Activated naive CD8-positive, alpha-beta T cell treated with anti-CD3 and anti-CD28 coated beads, Interleukin-2, amount 50 U/mL, for 24 hours (primary cell): Measurements from ENCODE around the gene PLCB1.

Experiments used
- ATAC-seq: fragments of 150-1000 bp; cut with Tn5 transposase; one replicate; pipeline ENCODE4 v1.10.0; 2021
- DNase-seq: peaks from one replicate; pipeline ENCODE4 v3.0.0; 2021
- H3K27ac Mint-ChIP-seq: one replicate; pipeline ENCODE4 v1.8.0; 2021; ENCODE audit warnings: mild to moderate bottlenecking, mixed read lengths
- H3K27me3 Mint-ChIP-seq: one replicate; pipeline ENCODE4 v1.8.0; 2021; ENCODE audit warnings: mixed read lengths
- H3K36me3 Mint-ChIP-seq: one replicate; pipeline ENCODE4 v1.8.0; 2021; ENCODE audit warnings: low read depth, mixed read lengths
- H3K4me1 Mint-ChIP-seq: one replicate; pipeline ENCODE4 v1.8.0; 2021; ENCODE audit warnings: mixed read lengths
- H3K4me3 Mint-ChIP-seq: one replicate; pipeline ENCODE4 v1.8.0; 2021; ENCODE audit warnings: mild to moderate bottlenecking, moderate library complexity, mixed read lengths
- H3K9me3 Mint-ChIP-seq: one replicate; pipeline ENCODE4 v1.8.0; 2021; ENCODE audit warnings: mixed read lengths

The PLCB1 gene

DNA sequence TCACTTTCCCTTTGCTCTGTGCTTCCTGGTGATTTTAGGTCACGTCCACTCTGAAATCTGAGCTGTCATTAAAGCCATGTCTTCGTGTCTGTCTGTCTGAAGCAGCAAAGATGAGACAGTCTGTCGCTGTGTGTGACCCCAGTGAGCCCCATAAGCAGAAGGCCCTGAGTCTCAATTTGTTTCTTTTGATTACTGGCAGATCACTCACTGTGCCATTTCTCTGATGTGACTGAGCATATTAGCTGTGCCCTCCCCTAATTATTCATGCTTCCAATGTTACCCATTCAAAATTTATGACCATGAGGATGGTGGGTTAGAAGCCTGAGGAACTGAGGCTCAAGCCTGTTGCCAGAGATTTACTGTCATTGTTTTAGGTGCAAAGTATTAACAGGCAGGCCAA lies 117.6 kb downstream of the PLCB1 start:
- no peaks in the 10 kb centered on the region for H3K36me3 Mint-ChIP-seq
- no peaks in the 10 kb centered on the region for H3K27me3 Mint-ChIP-seq
- no peak overlapping the region for H3K27ac Mint-ChIP-seq
- peaks cover 9% of the 10 kb centered on the region for H3K4me1 Mint-ChIP-seq
- no peak overlapping the region for H3K4me3 Mint-ChIP-seq
- ATAC-seq (no peak), DNase-seq (no peak)
- H3K9me3 Mint-ChIP-seq: no peaks in the 10 kb centered on the region

DNA sequence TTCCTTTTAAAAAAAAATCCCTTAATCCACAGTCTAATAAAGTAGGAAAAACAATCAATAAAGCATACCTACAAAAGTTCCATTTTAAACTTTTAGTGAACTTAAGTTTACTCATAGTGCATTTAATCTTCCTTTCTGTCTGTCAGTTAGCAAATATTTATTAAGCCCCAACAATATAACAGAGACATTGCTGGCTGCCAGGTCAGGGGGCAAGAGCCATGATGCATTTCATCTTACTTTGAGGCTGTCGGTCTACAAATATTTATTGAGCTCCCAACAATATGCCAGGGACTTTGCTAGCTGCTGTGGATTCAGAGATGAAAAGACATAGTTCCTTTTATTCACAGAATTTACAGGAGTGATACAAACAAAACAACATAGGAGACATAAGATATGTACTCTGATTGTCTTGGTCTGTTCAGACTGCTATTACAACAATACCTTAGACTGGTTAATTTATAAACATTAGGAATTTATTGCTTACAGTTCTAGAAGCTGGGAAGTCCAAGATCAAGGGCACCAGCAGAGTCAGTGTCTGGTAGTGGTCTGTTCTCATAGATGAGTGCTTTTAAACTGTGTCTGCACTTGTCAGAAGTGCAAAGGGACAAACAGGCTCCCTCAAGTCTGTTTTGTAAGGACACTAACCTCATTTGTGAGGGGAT lies 118.6 kb downstream of the PLCB1 start:
- ATAC-seq (no peak), DNase-seq (no peak)
- no peak overlapping the region for H3K27ac Mint-ChIP-seq
- H3K36me3 Mint-ChIP-seq: no peaks in the 10 kb centered on the region
- no peak overlapping the region for H3K4me3 Mint-ChIP-seq
- H3K27me3 Mint-ChIP-seq: no peaks in the 10 kb centered on the region
- peaks cover 9% of the 10 kb centered on the region for H3K4me1 Mint-ChIP-seq
- H3K9me3 Mint-ChIP-seq: no peaks in the 10 kb centered on the region

GRCh38 chr20:8251201-8251575 lies 119.1 kb downstream of the PLCB1 start:
- peaks cover 9% of the 10 kb centered on the region for H3K4me1 Mint-ChIP-seq
- H3K27ac Mint-ChIP-seq: no peak overlapping the region
- no peak overlapping the region for H3K4me3 Mint-ChIP-seq
- H3K9me3 Mint-ChIP-seq: no peaks in the 10 kb centered on the region
- no peaks in the 10 kb centered on the region for H3K36me3 Mint-ChIP-seq
- DNase-seq (no peak), ATAC-seq (no peak)
- no peaks in the 10 kb centered on the region for H3K27me3 Mint-ChIP-seq

DNA sequence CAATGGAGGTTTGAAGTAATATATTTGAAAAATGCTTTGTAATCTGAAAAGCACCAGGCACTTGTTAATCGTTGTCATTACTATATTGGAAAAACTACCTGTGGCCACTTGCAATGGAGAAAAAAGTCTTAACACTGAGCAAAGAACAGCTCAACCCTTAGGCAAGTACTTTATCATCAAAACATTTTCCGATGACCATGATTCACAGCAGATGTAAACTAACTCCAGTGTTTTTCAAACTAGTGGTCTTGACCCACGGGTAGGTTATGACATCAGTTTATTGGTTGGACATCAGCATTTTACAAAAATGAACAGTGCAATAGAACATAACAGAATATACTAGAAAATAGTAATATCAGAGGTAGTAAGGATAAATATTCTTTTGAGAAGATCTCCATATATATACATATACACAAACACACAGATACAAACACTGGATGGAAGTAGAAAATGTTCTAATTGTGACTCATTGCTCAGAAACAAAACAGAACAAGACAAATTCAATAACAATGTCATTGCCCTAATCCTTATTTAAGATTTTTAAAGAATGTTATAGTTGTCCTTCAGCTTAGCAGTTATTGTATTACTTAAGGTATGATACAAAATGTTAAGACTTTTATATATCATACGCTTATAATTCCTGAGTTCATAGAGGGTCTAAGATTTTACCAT lies 123.0 kb downstream of the PLCB1 start:
- no peaks in the 10 kb centered on the region for H3K27me3 Mint-ChIP-seq
- no peaks in the 10 kb centered on the region for H3K36me3 Mint-ChIP-seq
- no peak overlapping the region for H3K27ac Mint-ChIP-seq
- H3K9me3 Mint-ChIP-seq: no peaks in the 10 kb centered on the region
- no peaks in the 10 kb centered on the region for H3K4me1 Mint-ChIP-seq
- DNase-seq (no peak), ATAC-seq (no peak)
- no peak overlapping the region for H3K4me3 Mint-ChIP-seq

DNA sequence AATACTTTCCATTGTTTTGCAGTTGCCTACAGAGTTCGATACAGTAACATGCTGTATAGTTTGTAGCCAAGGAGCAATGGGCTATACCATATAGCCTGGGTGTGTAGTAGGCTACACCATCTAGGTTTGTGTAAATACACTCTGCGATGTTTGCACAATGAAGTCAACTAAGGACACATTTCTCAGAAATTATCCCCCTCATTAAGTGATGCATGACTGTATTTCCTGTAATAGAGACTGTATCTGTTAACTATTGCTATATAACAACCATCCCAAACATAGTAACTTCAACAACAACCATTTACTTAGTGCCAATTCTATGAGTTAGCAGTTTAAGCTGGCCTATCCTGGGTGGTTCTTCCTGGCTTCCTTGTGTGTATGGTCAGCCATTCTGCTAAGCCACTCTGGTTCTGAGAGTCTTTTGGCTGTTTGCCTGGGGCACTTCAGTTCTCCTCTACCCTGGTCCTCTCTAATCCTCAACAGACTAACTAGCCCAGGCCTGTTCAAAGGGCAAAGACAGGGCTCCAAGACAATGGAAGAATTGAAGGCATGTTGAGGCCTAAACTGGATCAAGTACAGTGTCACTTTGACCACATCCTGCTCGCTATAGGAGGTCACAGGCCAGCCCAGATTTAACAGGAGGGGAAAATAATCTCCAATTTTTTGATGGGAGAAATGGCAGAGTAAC lies 124.0 kb downstream of the PLCB1 start:
- no peak for ATAC-seq
- Mint-ChIP-seq H3K27ac (no peak overlapping the region), H3K4me3 (no peak overlapping the region), H3K4me1 (no peaks in the 10 kb centered on the region), H3K9me3 (no peaks in the 10 kb centered on the region), H3K27me3 (no peaks in the 10 kb centered on the region), H3K36me3 (no peaks in the 10 kb centered on the region)
- DNase-seq: no peak

- ATAC-seq: no peak
- Mint-ChIP-seq H3K36me3 (no peaks in the 10 kb centered on the region), H3K27ac (no peak overlapping the region), H3K4me1 (no peaks in the 10 kb centered on the region), H3K9me3 (no peaks in the 10 kb centered on the region), H3K4me3 (no peak overlapping the region), H3K27me3 (no peaks in the 10 kb centered on the region)
- DNase-seq: no peak
Observed at GRCh38 chr20:8260837-8261251, 128.8 kb downstream of the PLCB1 start.

DNA sequence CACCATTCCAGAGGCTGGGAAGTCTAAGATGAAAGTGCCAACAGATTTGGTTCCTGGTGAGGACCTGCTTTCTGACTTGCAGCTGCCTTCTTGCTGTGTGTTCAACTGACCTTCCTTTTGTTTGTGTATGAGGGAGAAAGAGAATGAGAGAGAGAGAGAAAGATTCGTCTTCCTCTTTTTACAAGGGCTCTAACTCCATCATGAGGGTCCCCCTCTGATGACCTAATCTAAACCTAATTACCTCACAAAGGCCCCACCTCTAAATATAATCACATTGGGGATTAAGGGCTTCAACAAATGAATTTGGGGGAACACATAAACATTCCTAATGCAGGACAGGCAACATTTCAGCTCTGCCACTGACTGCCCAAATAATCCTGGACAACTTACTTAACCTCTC lies 130.7 kb downstream of the PLCB1 start:
- DNase-seq: no peak
- no peak overlapping the region for H3K4me3 Mint-ChIP-seq
- H3K36me3 Mint-ChIP-seq: no peaks in the 10 kb centered on the region
- no peaks in the 10 kb centered on the region for H3K27me3 Mint-ChIP-seq
- no peak for ATAC-seq
- H3K27ac Mint-ChIP-seq: no peak overlapping the region
- no peaks in the 10 kb centered on the region for H3K9me3 Mint-ChIP-seq
- H3K4me1 Mint-ChIP-seq: no peaks in the 10 kb centered on the region

DNA sequence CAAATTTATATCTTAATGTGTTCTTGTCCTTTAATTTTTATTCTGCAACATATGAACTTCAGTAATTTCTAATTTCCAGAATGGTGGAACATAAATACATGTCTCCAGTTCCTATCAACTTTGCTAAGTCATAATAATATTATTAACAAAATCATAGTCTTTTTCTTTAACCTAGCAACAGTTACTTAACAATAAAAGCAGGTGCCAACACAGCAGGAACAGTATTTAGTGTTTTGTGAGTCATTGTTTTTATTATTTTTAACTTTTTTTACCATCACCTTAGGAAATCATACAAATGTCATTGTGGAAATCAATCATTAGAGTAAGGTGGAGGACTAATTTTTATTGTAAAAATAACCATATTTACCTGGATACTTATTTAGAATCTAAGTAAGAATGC lies 133.5 kb downstream of the PLCB1 start:
- H3K27me3 Mint-ChIP-seq: peaks cover 2% of the 10 kb centered on the region
- no peaks in the 10 kb centered on the region for H3K9me3 Mint-ChIP-seq
- ATAC-seq: no peak

GRCh38 chr20:8267009-8267408 lies 134.9 kb downstream of the PLCB1 start:
- H3K27ac Mint-ChIP-seq: no peak overlapping the region
- no peak for ATAC-seq

More for the DNA sequence above, 133.5 kb downstream of the PLCB1 start:
- no peaks in the 10 kb centered on the region for H3K4me1 Mint-ChIP-seq
- H3K36me3 Mint-ChIP-seq: no peaks in the 10 kb centered on the region
- H3K27ac Mint-ChIP-seq: no peak overlapping the region
- no peak for DNase-seq
- H3K4me3 Mint-ChIP-seq: no peak overlapping the region

GRCh38 chr20:8271727-8272126 lies 139.7 kb downstream of the PLCB1 start:
- H3K27ac Mint-ChIP-seq: no peak overlapping the region
- peaks cover 10% of the 10 kb centered on the region for H3K27me3 Mint-ChIP-seq
- H3K36me3 Mint-ChIP-seq: no peaks in the 10 kb centered on the region
- peaks cover 45% of the 10 kb centered on the region for H3K4me1 Mint-ChIP-seq
- DNase-seq (no peak), ATAC-seq (no peak)
- no peaks in the 10 kb centered on the region for H3K9me3 Mint-ChIP-seq
- no peak overlapping the region for H3K4me3 Mint-ChIP-seq

More at GRCh38 chr20:8267009-8267408, 134.9 kb downstream of the PLCB1 start:
- Mint-ChIP-seq H3K4me1 (peaks cover 11% of the 10 kb centered on the region), H3K4me3 (no peak overlapping the region), H3K36me3 (no peaks in the 10 kb centered on the region), H3K9me3 (no peaks in the 10 kb centered on the region), H3K27me3 (peaks cover 2% of the 10 kb centered on the region)
- no peak for DNase-seq

DNA sequence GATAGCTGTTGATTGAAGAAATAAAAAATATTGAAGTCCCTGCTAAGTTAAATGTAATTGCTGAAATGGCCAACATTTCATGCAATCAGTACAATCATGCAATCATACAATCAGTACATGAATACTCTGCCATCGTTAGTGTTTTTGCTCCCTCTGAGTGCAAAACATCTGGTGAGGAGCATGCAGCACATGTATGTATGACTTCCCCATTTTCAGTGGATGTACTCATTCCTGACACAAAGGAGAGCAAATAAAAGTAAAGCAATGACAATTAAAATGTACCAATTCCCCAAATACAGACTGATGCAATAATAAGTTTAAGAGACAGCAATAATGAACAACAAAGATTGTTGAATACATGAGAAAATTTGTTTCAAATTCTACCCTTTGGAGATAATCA lies 140.7 kb downstream of the PLCB1 start:
- DNase-seq (no peak), ATAC-seq (no peak)
- Mint-ChIP-seq H3K36me3 (no peaks in the 10 kb centered on the region), H3K27me3 (peaks cover 10% of the 10 kb centered on the region), H3K27ac (no peak overlapping the region), H3K9me3 (no peaks in the 10 kb centered on the region), H3K4me1 (peaks cover 45% of the 10 kb centered on the region), H3K4me3 (no peak overlapping the region)

GRCh38 chr20:8284902-8285301 lies 152.8 kb downstream of the PLCB1 start:
- Mint-ChIP-seq H3K36me3 (no peaks in the 10 kb centered on the region), H3K4me3 (no peak overlapping the region)

GRCh38 chr20:8287340-8287739 lies 155.3 kb downstream of the PLCB1 start:
- Mint-ChIP-seq H3K4me1 (no peaks in the 10 kb centered on the region), H3K27me3 (no peaks in the 10 kb centered on the region), H3K27ac (no peak overlapping the region), H3K36me3 (no peaks in the 10 kb centered on the region), H3K4me3 (no peak overlapping the region), H3K9me3 (no peaks in the 10 kb centered on the region)
- ATAC-seq (no peak), DNase-seq (no peak)

More at GRCh38 chr20:8284902-8285301, 152.8 kb downstream of the PLCB1 start:
- DNase-seq (no peak), ATAC-seq (no peak)
- Mint-ChIP-seq H3K4me1 (no peaks in the 10 kb centered on the region), H3K9me3 (no peaks in the 10 kb centered on the region), H3K27me3 (no peaks in the 10 kb centered on the region), H3K27ac (no peak overlapping the region)

DNA sequence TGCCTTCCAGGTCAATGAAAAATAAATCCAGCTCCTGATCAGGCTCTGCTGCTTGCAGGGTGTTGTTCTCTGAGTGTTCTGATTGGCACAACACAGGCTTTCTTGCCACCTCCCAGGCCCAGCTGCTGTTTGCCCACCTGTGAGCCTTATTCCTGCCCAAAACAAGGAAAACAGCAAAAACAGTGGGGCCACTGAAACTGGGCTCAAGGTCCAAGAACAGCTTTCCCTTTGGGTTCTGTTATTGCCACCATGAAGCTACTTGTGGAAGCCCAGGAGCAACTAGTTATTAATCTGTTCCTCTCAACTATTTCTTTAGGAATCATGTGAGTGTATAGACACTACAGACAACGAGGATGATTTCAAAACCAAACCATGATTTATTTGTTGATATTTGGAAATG lies 159.1 kb downstream of the PLCB1 start:
- Mint-ChIP-seq H3K4me3 (no peak overlapping the region), H3K4me1 (peaks cover 3% of the 10 kb centered on the region), H3K27me3 (peaks cover 2% of the 10 kb centered on the region), H3K9me3 (no peaks in the 10 kb centered on the region), H3K36me3 (no peaks in the 10 kb centered on the region), H3K27ac (no peak overlapping the region)
- ATAC-seq: no peak
- no peak for DNase-seq

GRCh38 chr20:8291873-8292272 lies 159.8 kb downstream of the PLCB1 start:
- Mint-ChIP-seq H3K9me3 (no peaks in the 10 kb centered on the region), H3K27me3 (peaks cover 2% of the 10 kb centered on the region), H3K36me3 (no peaks in the 10 kb centered on the region), H3K27ac (no peak overlapping the region), H3K4me3 (no peak overlapping the region), H3K4me1 (peaks cover 3% of the 10 kb centered on the region)
- DNase-seq (no peak), ATAC-seq (no peak)
